ENCODE measurements around the gene CD79B. TPM values are rescaled to one million over a fixed set of nuclear protein-coding genes. Genes with fewer than 3 reads are reported as not detected.

CD79B gene
- total RNA-seq (3.8 TPM), polyA plus RNA-seq (ENCODE audit: insufficient read depth in 1 of 8, insufficient read length in 8 of 8, low replicate concordance in 1 of 8) (1 to 10 TPM; 1.8 to 4.3 (median 2.5) TPM)
- long read RNA-seq, donor 1, result 0 reads
- long read RNA-seq, donor 2, result 0 reads
- long read RNA-seq, donor 3, partial matches to known transcripts, result 0 of 3 reads
- long read RNA-seq, donor 3, other reads (novel, unspliced or antisense), result 0 of 3 reads
- long read RNA-seq, donor 4, partial matches to known transcripts, result 0 of 1 reads
- long read RNA-seq, donor 4, other reads (novel, unspliced or antisense), result 0 of 1 reads
- long read RNA-seq, donor 5, partial matches to known transcripts, result 0 of 1 reads
- long read RNA-seq, donor 5, other reads (novel, unspliced or antisense), result 0 of 1 reads
- long read RNA-seq, donor 6, partial matches to known transcripts, result 0 of 2 reads
- long read RNA-seq, donor 6, other reads (novel, unspliced or antisense), result 0 of 2 reads
- long read RNA-seq, donor 7, result 0 reads
- long read RNA-seq, donor 8, partial matches to known transcripts, result 0 of 1 reads
- long read RNA-seq, donor 8, other reads (novel, unspliced or antisense), result 0 of 1 reads
- long read RNA-seq, donor 9, result 0 reads
- long read RNA-seq, donor 10, result 0 reads
- long read RNA-seq, donor 11, partial matches to known transcripts, result 0 of 3 reads
- long read RNA-seq, donor 11, other reads (novel, unspliced or antisense), result 0 of 3 reads

GRCh38 chr17:63931981-63932561 is at the start of gene CD79B:
Gene CD79B, minus strand, starts transcription at chr17:63932331. Its CDS starts 70 bp downstream, at chr17:63932261.
- Histone ChIP-seq H3K9me3 (replicated peaks; ENCODE audit: control insufficient read depth, low read depth, low read length) (no peaks in the 10 kb centered on the region), H3K36me3 (ENCODE audit: control insufficient read depth, insufficient read depth, low read length) (no peaks in the 10 kb centered on the region), H3K4me3 (ENCODE audit: low read length) (no peak within 1 kb of the TSS), H3K27ac (ENCODE audit: low read length) (peak within 1 kb of the TSS; percentile 13), H3K4me1 (ENCODE audit: control insufficient read depth, insufficient read depth, low read length) (peaks cover 40% of the 10 kb centered on the region), H3K27me3 (ENCODE audit: control insufficient read depth, insufficient read depth, low read length) (no peaks in the 10 kb centered on the region)
- DNase-seq, result no peak
- 43% methylated on average over 17 of the region's 19 CpGs for WGBS (ENCODE audit: insufficient coverage)

DNA sequence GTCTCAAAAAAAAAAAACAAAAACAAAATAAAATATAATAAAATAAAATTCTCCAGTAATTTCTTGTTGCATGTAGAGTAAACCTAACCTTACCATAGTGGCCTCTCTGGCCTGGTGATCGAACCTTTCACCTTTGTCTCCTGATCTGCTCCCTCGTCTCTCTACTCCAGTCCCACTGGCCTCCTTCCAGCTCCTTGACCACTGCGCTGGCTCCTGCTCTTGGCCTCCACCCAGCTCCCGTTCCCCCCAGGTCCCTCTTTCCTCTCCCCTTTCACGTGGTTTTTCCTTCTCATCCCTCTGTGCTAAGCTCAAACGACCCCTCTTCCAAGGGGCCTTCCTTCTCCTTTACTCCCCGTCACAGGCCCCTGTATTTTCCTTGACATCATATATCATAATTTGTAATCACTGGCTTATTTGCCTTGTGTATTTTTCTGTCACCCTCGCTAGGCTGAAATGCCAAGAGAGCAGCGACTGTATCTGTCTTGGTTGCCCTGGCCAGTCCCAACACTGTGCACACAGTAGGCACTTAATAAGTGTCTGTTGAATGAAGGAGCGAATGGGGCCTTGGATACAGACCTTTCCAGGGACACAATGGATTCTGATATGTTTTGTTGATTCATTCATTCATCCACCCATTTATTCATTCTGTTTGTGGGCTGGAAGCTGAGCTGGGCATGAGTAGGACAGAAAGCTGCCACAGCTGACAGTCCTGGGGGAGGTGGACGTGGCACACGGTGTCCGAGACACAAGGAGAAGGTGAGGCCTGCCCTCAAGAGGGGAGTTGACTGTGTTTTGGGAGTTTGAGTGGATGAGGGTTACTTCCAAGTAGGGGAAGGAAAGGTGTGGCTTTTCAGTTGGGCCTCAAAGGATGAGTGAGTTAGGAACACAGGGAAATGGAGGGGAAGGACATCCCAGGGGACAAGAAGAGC is 46.4 kb upstream of the CD79B start:
- H3K36me3 ChIP-seq (ENCODE audit: control insufficient read depth, insufficient read depth, low read length), result peaks cover 3% of the 10 kb centered on the region
- no peak overlapping the region for H3K4me3 ChIP-seq (ENCODE audit: low read length)
- peak overlapping the region; percentile 85 for H3K27ac ChIP-seq (ENCODE audit: low read length)
- no peak for DNase-seq
- peaks cover 86% of the 10 kb centered on the region for H3K4me1 ChIP-seq (ENCODE audit: control insufficient read depth, insufficient read depth, low read length)
- no peaks in the 10 kb centered on the region for H3K27me3 ChIP-seq (ENCODE audit: control insufficient read depth, insufficient read depth, low read length)
- WGBS (ENCODE audit: insufficient coverage), result 37% methylated on average over 9 of the region's 13 CpGs
- H3K9me3 ChIP-seq (replicated peaks; ENCODE audit: control insufficient read depth, low read depth, low read length), result peaks cover 3% of the 10 kb centered on the region

DNA sequence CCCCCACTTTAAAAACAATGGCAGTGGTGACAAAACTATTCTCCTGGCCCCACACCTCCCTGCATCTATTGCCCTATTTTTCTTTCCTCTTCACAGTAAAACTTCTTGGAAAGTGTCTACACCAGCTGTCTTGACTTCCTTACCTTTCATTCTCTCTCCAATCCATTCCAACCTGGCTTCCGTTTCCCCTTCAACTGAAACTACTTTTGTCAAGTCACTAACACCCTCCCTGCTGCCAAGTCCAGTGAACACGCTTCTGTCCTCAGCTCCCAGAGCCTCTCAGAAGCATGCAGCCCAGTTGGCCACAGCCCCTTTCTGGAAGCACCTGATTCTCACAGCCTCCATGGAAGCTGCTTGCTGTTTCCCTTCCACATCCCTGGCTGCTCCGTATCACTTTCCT is 44.6 kb upstream of the CD79B start:
- Histone ChIP-seq H3K4me1 (ENCODE audit: control insufficient read depth, insufficient read depth, low read length) (peaks cover 78% of the 10 kb centered on the region), H3K36me3 (ENCODE audit: control insufficient read depth, insufficient read depth, low read length) (peaks cover 12% of the 10 kb centered on the region), H3K27ac (ENCODE audit: low read length) (no peak overlapping the region), H3K9me3 (replicated peaks; ENCODE audit: control insufficient read depth, low read depth, low read length) (no peaks in the 10 kb centered on the region), H3K4me3 (ENCODE audit: low read length) (no peak overlapping the region), H3K27me3 (ENCODE audit: control insufficient read depth, insufficient read depth, low read length) (no peaks in the 10 kb centered on the region)
- 38% methylated on average over 3 of the region's 3 CpGs for WGBS (ENCODE audit: insufficient coverage)
- no peak for DNase-seq

DNA sequence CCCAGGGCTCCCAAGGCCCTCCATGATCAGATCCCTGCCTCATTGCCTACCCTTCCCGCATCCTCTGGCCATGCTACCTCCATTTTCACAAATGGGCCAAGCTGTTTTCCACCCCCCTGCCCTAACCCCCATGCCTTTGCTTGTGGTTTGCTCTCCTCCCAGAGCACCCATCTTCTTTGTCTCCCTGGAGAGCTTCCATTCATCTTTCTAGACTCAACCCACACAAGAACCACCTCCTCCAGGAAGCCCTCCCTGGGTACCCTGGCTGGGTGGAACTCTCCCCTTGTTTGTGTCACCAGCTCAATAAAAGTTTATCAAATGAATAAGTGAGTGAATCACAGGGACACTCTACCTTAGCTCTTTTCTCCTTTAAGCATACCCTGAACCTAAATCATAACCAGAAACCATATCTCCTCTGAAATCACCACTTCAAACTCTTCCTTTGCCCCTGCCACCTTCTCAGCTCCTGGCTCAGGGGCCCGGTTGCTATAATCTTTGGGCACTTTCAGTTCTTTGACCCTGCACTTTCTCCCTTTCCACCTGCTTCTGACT is 43.5 kb upstream of the CD79B start:
- Histone ChIP-seq H3K4me1 (ENCODE audit: control insufficient read depth, insufficient read depth, low read length) (peaks cover 73% of the 10 kb centered on the region), H3K27me3 (ENCODE audit: control insufficient read depth, insufficient read depth, low read length) (no peaks in the 10 kb centered on the region), H3K27ac (ENCODE audit: low read length) (peak overlapping the region; percentile 47), H3K4me3 (ENCODE audit: low read length) (no peak overlapping the region), H3K36me3 (ENCODE audit: control insufficient read depth, insufficient read depth, low read length) (peaks cover 22% of the 10 kb centered on the region), H3K9me3 (replicated peaks; ENCODE audit: control insufficient read depth, low read depth, low read length) (no peaks in the 10 kb centered on the region)
- DNase-seq, result no peak
- WGBS (ENCODE audit: insufficient coverage), result 81% methylated on average over 2 of the region's 2 CpGs

DNA sequence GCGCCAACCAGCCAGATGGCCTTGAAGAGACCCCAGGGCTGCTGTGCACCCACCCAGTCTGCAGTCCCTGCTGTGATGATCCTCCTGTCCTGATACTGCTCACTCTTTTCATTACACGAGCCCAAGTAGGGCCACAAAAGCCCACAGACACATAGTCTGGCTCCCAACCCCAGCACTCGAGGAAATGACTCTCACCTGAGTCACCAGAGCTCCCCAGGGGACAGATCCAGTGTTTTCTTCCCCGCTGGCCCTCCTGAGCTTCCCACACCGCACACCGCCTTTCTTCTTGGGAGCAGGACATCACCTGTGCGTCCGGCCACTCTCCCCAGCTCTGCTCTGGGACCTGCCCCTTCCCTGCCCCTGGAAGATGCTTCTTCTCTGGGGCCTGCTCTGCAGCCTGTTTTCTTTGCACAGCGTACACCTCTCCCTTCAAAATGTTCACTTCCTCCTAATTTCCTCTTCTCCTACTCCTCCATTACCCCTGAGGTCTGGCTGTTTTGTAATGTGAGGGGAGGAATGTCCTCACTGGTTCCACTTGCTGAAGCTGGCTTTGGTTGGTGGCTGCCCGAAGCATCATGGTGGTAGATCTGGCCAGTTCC is 42.6 kb upstream of the CD79B start:
- peaks cover 24% of the 10 kb centered on the region for H3K36me3 ChIP-seq (ENCODE audit: control insufficient read depth, insufficient read depth, low read length)
- no peaks in the 10 kb centered on the region for H3K27me3 ChIP-seq (ENCODE audit: control insufficient read depth, insufficient read depth, low read length)
- peaks cover 64% of the 10 kb centered on the region for H3K4me1 ChIP-seq (ENCODE audit: control insufficient read depth, insufficient read depth, low read length)
- no peaks in the 10 kb centered on the region for H3K9me3 ChIP-seq (replicated peaks; ENCODE audit: control insufficient read depth, low read depth, low read length)
- H3K27ac ChIP-seq (ENCODE audit: low read length), result peak overlapping the region; percentile 86
- DNase-seq, result no peak
- WGBS (ENCODE audit: insufficient coverage), result 64% methylated on average over 9 of the region's 10 CpGs
- H3K4me3 ChIP-seq (ENCODE audit: low read length), result no peak overlapping the region

DNA sequence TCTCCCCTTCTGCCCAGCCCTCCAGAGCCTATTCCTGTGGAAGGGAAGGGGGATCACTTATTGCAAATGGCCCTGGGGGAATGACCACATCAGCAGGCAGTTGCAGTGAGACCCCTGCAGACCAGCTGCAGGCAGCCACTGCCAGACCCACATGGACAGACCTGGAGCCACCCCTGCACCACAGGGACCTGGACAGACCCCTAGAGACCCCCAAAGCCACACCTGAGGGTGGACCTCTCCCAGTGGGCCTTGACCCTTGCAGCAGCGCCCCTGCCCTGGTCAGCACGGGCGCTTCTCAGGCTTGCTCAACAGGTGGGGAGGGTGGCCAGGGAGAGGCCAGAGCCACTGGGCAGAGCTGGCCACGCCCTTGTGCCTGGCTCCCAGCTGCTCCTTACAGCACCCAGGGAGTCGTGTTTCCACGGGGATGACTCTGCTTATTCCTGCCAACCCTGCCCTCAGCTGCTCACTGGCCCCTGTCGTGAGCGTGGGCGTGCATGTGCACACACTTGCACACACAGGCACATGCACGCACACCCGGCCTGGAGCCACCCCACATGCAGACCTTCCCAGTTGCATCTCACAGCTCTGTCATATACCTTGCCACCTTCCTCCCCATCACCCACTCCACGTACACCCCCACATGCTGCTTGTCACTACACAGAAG is 41.9 kb upstream of the CD79B start:
- DNase-seq, result peak; percentile 72
- no peak overlapping the region for H3K4me3 ChIP-seq (ENCODE audit: low read length)
- peak overlapping the region; percentile 86 for H3K27ac ChIP-seq (ENCODE audit: low read length)
- H3K9me3 ChIP-seq (replicated peaks; ENCODE audit: control insufficient read depth, low read depth, low read length), result no peaks in the 10 kb centered on the region
- peaks cover 27% of the 10 kb centered on the region for H3K36me3 ChIP-seq (ENCODE audit: control insufficient read depth, insufficient read depth, low read length)
- H3K27me3 ChIP-seq (ENCODE audit: control insufficient read depth, insufficient read depth, low read length), result no peaks in the 10 kb centered on the region
- peaks cover 58% of the 10 kb centered on the region for H3K4me1 ChIP-seq (ENCODE audit: control insufficient read depth, insufficient read depth, low read length)
- 63% methylated on average over 9 of the region's 12 CpGs for WGBS (ENCODE audit: insufficient coverage)

DNA sequence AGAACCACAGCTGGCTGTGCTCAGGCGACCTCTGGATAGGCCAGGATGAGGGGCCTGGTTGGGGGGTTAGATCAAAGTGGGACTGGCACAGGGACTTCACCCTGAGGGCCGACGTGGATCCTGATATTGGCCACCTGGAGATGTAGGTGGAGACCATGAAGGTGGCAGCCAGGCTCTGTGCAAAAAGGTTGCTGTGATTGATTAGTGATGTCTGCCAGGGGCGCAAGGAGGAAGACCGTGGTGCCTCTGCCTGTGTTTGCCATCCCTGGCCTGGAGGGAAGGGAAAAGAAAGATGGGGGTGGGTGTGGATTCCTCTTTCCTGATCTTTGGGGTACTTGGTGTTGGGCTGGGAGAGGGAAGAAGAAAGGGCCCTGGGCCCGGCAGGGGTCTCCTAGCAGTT is 41.1 kb upstream of the CD79B start:
- Histone ChIP-seq H3K27me3 (ENCODE audit: control insufficient read depth, insufficient read depth, low read length) (no peaks in the 10 kb centered on the region), H3K36me3 (ENCODE audit: control insufficient read depth, insufficient read depth, low read length) (peaks cover 27% of the 10 kb centered on the region), H3K27ac (ENCODE audit: low read length) (peak overlapping the region; percentile 45), H3K4me3 (ENCODE audit: low read length) (no peak overlapping the region), H3K9me3 (replicated peaks; ENCODE audit: control insufficient read depth, low read depth, low read length) (no peaks in the 10 kb centered on the region), H3K4me1 (ENCODE audit: control insufficient read depth, insufficient read depth, low read length) (peaks cover 50% of the 10 kb centered on the region)
- 84% methylated on average over 5 of the region's 6 CpGs for WGBS (ENCODE audit: insufficient coverage)
- no peak for DNase-seq

GRCh38 chr17:63972796-63973195 is 40.7 kb upstream of the CD79B start, which contains the start of gene SCN4A:
Gene SCN4A, minus strand, starts transcription at chr17:63972918. Its CDS starts 77 bp downstream, at chr17:63972841.
- peaks cover 31% of the 10 kb centered on the region for H3K36me3 ChIP-seq (ENCODE audit: control insufficient read depth, insufficient read depth, low read length)
- no peak for DNase-seq
- H3K9me3 ChIP-seq (replicated peaks; ENCODE audit: control insufficient read depth, low read depth, low read length), result no peaks in the 10 kb centered on the region
- peaks cover 47% of the 10 kb centered on the region for H3K4me1 ChIP-seq (ENCODE audit: control insufficient read depth, insufficient read depth, low read length)
- 100% methylated on average over 2 of the region's 14 CpGs for WGBS (ENCODE audit: insufficient coverage)
- H3K4me3 ChIP-seq (ENCODE audit: low read length), result no peak within 1 kb of the TSS
- H3K27me3 ChIP-seq (ENCODE audit: control insufficient read depth, insufficient read depth, low read length), result no peaks in the 10 kb centered on the region
- H3K27ac ChIP-seq (ENCODE audit: low read length), result peak within 1 kb of the TSS; percentile 45

DNA sequence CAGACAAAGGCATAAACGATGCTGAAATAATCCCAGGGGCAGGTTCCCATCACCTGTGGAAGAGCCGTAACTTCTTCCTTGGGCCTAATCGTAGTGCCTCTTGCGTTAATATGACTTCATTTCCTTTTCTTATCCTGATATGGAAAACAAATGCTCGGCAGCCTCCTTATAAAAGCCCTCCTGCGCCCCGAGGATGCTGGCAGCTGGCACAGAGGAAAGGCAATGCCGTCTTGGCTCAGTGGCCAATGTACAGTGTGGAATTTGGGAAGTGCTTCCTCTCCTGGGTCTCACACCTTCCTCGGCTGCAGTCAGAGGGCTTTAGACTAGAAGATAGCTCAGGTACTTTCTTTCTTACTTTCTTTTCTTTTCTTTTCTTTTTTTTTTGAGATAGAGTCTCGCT is 37.1 kb upstream of the CD79B start:
- H3K4me1 ChIP-seq (ENCODE audit: control insufficient read depth, insufficient read depth, low read length), result peaks cover 13% of the 10 kb centered on the region
- peaks cover 38% of the 10 kb centered on the region for H3K36me3 ChIP-seq (ENCODE audit: control insufficient read depth, insufficient read depth, low read length)
- no peak for DNase-seq
- no peaks in the 10 kb centered on the region for H3K9me3 ChIP-seq (replicated peaks; ENCODE audit: control insufficient read depth, low read depth, low read length)
- H3K27ac ChIP-seq (ENCODE audit: low read length), result no peak overlapping the region
- H3K4me3 ChIP-seq (ENCODE audit: low read length), result no peak overlapping the region
- WGBS (ENCODE audit: insufficient coverage), result 43% methylated on average over 5 of the region's 10 CpGs
- no peaks in the 10 kb centered on the region for H3K27me3 ChIP-seq (ENCODE audit: control insufficient read depth, insufficient read depth, low read length)
